Caco-2 (cell line): ENCODE data around the gene TRAF3IP1. TPM values are rescaled to one million over a fixed set of nuclear protein-coding genes. Genes with fewer than 3 reads are reported as not detected.

ENCODE experiments used
- BruUV-seq: library from RNA; stranded (reverse); fragments of 400-500 nt; replicated peaks from 2 replicates; lab custom pipeline; 2021; lab: Mats Ljungman, UMichigan
- CTCF ChIA-PET: fragments of 300-600 bp; sonication (Branson Sonifier 250); formaldehyde crosslinking; loops from one replicate; lab custom pipeline; 2022; ENCODE audit warnings: antibody characterized with exemption; lab: Charles Lee
- POLR2A ChIA-PET: fragments of 300-600 bp; sonication (Branson Sonifier 250); formaldehyde crosslinking; loops from one replicate; lab custom pipeline; 2022; ENCODE audit warnings: antibody characterized with exemption; lab: Charles Lee
- DNase-seq, 2 experiments: peaks; one replicate each; pipeline versions ENCODE4 v3.0.0 to v3.0.0-alpha.2; 2020 to 2022
- H3K27me3 ChIP-seq: replicated peaks from 2 replicates; pipeline ENCODE4 v1.6.0; 2011; ENCODE audit warnings: low read length; ENCODE audit not compliant: control insufficient read depth, insufficient read depth
- H3K36me3 ChIP-seq: 2 replicates; pipeline ENCODE4 v1.5.1; 2011; ENCODE audit warnings: low read length; ENCODE audit not compliant: control insufficient read depth, insufficient read depth
- H3K4me1 ChIP-seq: fragments of 250-450 bp; sonication (Bioruptor Pico); 2 replicates; pipeline ENCODE4 v1.5.1; 2020; ENCODE audit warnings: mild to moderate bottlenecking
- H3K4me3 ChIP-seq: 2 replicates; pipeline ENCODE4 v1.5.1; 2011; ENCODE audit warnings: low read depth, mild to moderate bottlenecking, control low read depth, low read length
- H3K9me3 ChIP-seq: fragments of 250-450 bp; sonication (Bioruptor Pico); 2 replicates; pipeline ENCODE4 v1.5.1; 2020; ENCODE audit warnings: mild to moderate bottlenecking, moderate library complexity
- H3K27ac Mint-ChIP-seq: one replicate; pipeline ENCODE4 v1.8.0; 2022; ENCODE audit warnings: mixed read lengths; ENCODE audit not compliant: unreplicated experiment
- H3K27me3 Mint-ChIP-seq: one replicate; pipeline ENCODE4 v1.8.0; 2022; ENCODE audit warnings: mixed read lengths; ENCODE audit not compliant: insufficient read depth, unreplicated experiment
- H3K36me3 Mint-ChIP-seq: one replicate; pipeline ENCODE4 v1.8.0; 2022; ENCODE audit warnings: mild to moderate bottlenecking, mixed read lengths; ENCODE audit not compliant: insufficient read depth, unreplicated experiment
- H3K4me1 Mint-ChIP-seq: one replicate; pipeline ENCODE4 v1.8.0; 2022; ENCODE audit warnings: low read depth, mixed read lengths; ENCODE audit not compliant: unreplicated experiment
- H3K4me3 Mint-ChIP-seq: one replicate; pipeline ENCODE4 v1.8.0; 2022; ENCODE audit warnings: mild to moderate bottlenecking, moderate library complexity, mixed read lengths; ENCODE audit not compliant: unreplicated experiment
- H3K9me3 Mint-ChIP-seq: one replicate; pipeline ENCODE4 v1.8.0; 2022; ENCODE audit warnings: mixed read lengths; ENCODE audit not compliant: unreplicated experiment
- intact Hi-C: fragments of 100-400 bp; cut with micrococcal nuclease; formaldehyde crosslinking; loops from one replicate; pipeline ENCODE4 v1.10.0; 2022; ENCODE audit not compliant: unreplicated experiment
- total RNA-seq: library from RNA; stranded (reverse); gene quantifications from 2 replicates; pipeline ENCODE4 v1.2.3, GENCODE V29; 2022
- TF ChIP-seq, protein P1 (sequence below), 2 experiments: fragments of 200-600 bp in 1 of 2; IDR thresholded peaks; 1 replicate in 1 of 2; 2 replicates in 1 of 2; pipeline versions ENCODE4 v1.5.1 to v1.8.0; 2011 to 2022; ENCODE audit warnings: antibody characterized with exemption in 1 of 2, control low read depth in 1 of 2, inconsistent platforms in 1 of 2, low read depth in 1 of 2, low read length in 1 of 2, mild to moderate bottlenecking in 1 of 2, moderate library complexity in 1 of 2; ENCODE audit not compliant: insufficient read depth in 1 of 2, severe bottlenecking in 1 of 2, unreplicated experiment in 1 of 2

Gene TRAF3IP1
- total RNA-seq, 1 experiment from 2014 or later: 7.4 TPM

GRCh38 chr2:238325694-238326093, 5.4 kb downstream of the TRAF3IP1 start:
- intact Hi-C loops: no loop called here
- no peak overlapping the region for H3K27ac Mint-ChIP-seq
- H3K27me3 Mint-ChIP-seq: no peaks in the 10 kb centered on the region
- H3K36me3 Mint-ChIP-seq: peaks cover 5% of the 10 kb centered on the region
- no peak for DNase-seq
- ChIA-PET CTCF (no interaction called here), POLR2A (no interaction called here)
- BruUV-seq: no TSS peak
- no peak overlapping the region for H3K4me3 Mint-ChIP-seq
- H3K9me3 ChIP-seq: no peaks in the 10 kb centered on the region
- no peaks in the 10 kb centered on the region for H3K27me3 ChIP-seq
- no peaks in the 10 kb centered on the region for H3K4me1 Mint-ChIP-seq
- no peaks in the 10 kb centered on the region for H3K4me1 ChIP-seq
- TF ChIP-seq, protein P1, sequence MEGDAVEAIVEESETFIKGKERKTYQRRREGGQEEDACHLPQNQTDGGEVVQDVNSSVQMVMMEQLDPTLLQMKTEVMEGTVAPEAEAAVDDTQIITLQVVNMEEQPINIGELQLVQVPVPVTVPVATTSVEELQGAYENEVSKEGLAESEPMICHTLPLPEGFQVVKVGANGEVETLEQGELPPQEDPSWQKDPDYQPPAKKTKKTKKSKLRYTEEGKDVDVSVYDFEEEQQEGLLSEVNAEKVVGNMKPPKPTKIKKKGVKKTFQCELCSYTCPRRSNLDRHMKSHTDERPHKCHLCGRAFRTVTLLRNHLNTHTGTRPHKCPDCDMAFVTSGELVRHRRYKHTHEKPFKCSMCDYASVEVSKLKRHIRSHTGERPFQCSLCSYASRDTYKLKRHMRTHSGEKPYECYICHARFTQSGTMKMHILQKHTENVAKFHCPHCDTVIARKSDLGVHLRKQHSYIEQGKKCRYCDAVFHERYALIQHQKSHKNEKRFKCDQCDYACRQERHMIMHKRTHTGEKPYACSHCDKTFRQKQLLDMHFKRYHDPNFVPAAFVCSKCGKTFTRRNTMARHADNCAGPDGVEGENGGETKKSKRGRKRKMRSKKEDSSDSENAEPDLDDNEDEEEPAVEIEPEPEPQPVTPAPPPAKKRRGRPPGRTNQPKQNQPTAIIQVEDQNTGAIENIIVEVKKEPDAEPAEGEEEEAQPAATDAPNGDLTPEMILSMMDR (IDR thresholded peaks at IDR 0.05; ENCODE audit: insufficient read depth in 1 of 2, low read depth in 1 of 2, low read length in 1 of 2, severe bottlenecking in 1 of 2, unreplicated experiment in 1 of 2): no peak
- no peaks in the 10 kb centered on the region for H3K9me3 Mint-ChIP-seq
- H3K36me3 ChIP-seq: no peaks in the 10 kb centered on the region
- no peak overlapping the region for H3K4me3 ChIP-seq

GRCh38 chr2:238326801-238327365, 6.6 kb downstream of the TRAF3IP1 start:
- Histone ChIP-seq H3K27me3 (no peaks in the 10 kb centered on the region), H3K36me3 (no peaks in the 10 kb centered on the region), H3K4me3 (no peak overlapping the region), H3K9me3 (no peaks in the 10 kb centered on the region), H3K4me1 (no peaks in the 10 kb centered on the region)
- Mint-ChIP-seq H3K9me3 (no peaks in the 10 kb centered on the region), H3K36me3 (peaks cover 5% of the 10 kb centered on the region), H3K27ac (no peak overlapping the region), H3K4me3 (no peak overlapping the region), H3K4me1 (no peaks in the 10 kb centered on the region), H3K27me3 (no peaks in the 10 kb centered on the region)
- no TSS peak for BruUV-seq
- DNase-seq: no peak
- CTCF ChIA-PET: no interaction called here
- POLR2A ChIA-PET: no interaction called here
- intact Hi-C loops: no loop called here
- TF ChIP-seq, protein P1 (IDR thresholded peaks at IDR 0.05; ENCODE audit: insufficient read depth in 1 of 2, low read depth in 1 of 2, low read length in 1 of 2, severe bottlenecking in 1 of 2, unreplicated experiment in 1 of 2): no peak

DNA sequence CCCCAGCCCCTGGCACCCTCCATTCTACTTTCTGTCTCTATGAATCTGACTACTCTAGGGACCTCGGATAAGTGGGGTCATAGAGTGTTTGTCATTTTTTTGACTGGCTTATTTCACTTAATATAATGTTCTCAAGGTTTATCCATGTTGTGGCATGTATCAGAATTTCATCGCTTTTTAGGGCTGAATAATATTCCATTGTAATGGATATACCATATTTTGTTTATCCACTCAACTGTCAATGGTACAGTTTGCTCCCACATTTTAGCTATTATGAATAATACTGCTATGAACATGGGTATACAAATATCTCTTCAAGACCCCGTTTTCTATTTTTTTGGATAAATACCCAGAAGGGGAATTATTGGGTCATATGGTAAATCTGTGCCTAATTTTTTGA, 7.4 kb downstream of the TRAF3IP1 start:
- no TSS peak for BruUV-seq
- intact Hi-C loops: no loop called here
- CTCF ChIA-PET: no interaction called here
- Mint-ChIP-seq H3K27me3 (no peaks in the 10 kb centered on the region), H3K4me3 (no peak overlapping the region), H3K9me3 (no peaks in the 10 kb centered on the region), H3K36me3 (peaks cover 5% of the 10 kb centered on the region), H3K27ac (no peak overlapping the region), H3K4me1 (no peaks in the 10 kb centered on the region)
- Histone ChIP-seq H3K27me3 (no peaks in the 10 kb centered on the region), H3K4me3 (no peak overlapping the region), H3K36me3 (no peaks in the 10 kb centered on the region), H3K4me1 (no peaks in the 10 kb centered on the region), H3K9me3 (no peaks in the 10 kb centered on the region)
- TF ChIP-seq, protein P1 (IDR thresholded peaks at IDR 0.05; ENCODE audit: insufficient read depth in 1 of 2, low read depth in 1 of 2, low read length in 1 of 2, severe bottlenecking in 1 of 2, unreplicated experiment in 1 of 2): no peak
- POLR2A ChIA-PET: no interaction called here
- no peak for DNase-seq
